IMR-90 (cell line): ENCODE results near the gene DHRS7B. TPM values are rescaled to one million over a fixed set of nuclear protein-coding genes. Genes with fewer than 3 reads are reported as not detected.

Experiments used
- ATAC-seq: fragments of 200-7000 bp; cut with Tn5 transposase; 2 replicates; pipeline ENCODE4 v1.9.1; 2020; ENCODE audit warnings: low read depth, mild to moderate bottlenecking, moderate library complexity
- BruUV-seq: library from RNA; stranded (reverse); fragments of 400-500 nt; replicated peaks from 2 replicates; lab custom pipeline; 2021; lab: Mats Ljungman, UMichigan
- CTCF ChIA-PET: fragments of 300-600 bp; formaldehyde crosslinking; extraction: SDS; loops from one replicate; lab custom pipeline; 2021; ENCODE audit warnings: antibody characterized with exemption; lab: Yijun Ruan, JAX
- POLR2A ChIA-PET: fragments of 300-600 bp; sonication (Branson Sonifier 250); formaldehyde crosslinking; loops from one replicate; lab custom pipeline; 2022; ENCODE audit warnings: antibody characterized with exemption; ENCODE audit not compliant: unreplicated experiment; lab: Charles Lee
- DNase-seq: peaks from one replicate; pipeline ENCODE4 v3.0.0; 2013
- H2AFZ ChIP-seq: replicated peaks from 2 replicates; pipeline ENCODE3; 2013; ENCODE audit warnings: low read length, mild to moderate bottlenecking; ENCODE audit not compliant: poor library complexity
- H2AK5ac ChIP-seq: 2 replicates; pipeline ENCODE4 v1.6.1; 2013; ENCODE audit warnings: low read depth, low read length, inconsistent platforms
- H2AK9ac ChIP-seq: replicated peaks from 2 replicates; pipeline ENCODE3; 2013; ENCODE audit warnings: mild to moderate bottlenecking, low read depth, low read length, moderate library complexity; ENCODE audit not compliant: poor library complexity
- H2BK120ac ChIP-seq: 2 replicates; pipeline ENCODE4 v1.6.1; 2013; ENCODE audit warnings: low read depth, low read length, inconsistent platforms
- H2BK15ac ChIP-seq: 3 replicates; pipeline ENCODE4 v1.6.1; 2013; ENCODE audit warnings: low read depth, low read length, inconsistent platforms
- H2BK20ac ChIP-seq: 2 replicates; pipeline ENCODE4 v1.6.1; 2013; ENCODE audit warnings: low read depth, mild to moderate bottlenecking, inconsistent platforms, low read length, moderate library complexity
- H2BK5ac ChIP-seq: 2 replicates; pipeline ENCODE4 v1.6.1; 2013; ENCODE audit warnings: mild to moderate bottlenecking, low read depth, low read length, inconsistent platforms; ENCODE audit not compliant: poor library complexity, severe bottlenecking
- H3K14ac ChIP-seq: replicated peaks from 2 replicates; pipeline ENCODE4 v1.6.1; 2013; ENCODE audit warnings: low read depth, low read length, inconsistent platforms
- H3K18ac ChIP-seq: 2 replicates; pipeline ENCODE4 v1.6.1; 2013; ENCODE audit warnings: low read depth, low read length, control low read depth
- H3K23ac ChIP-seq: 2 replicates; pipeline ENCODE4 v1.6.1; 2013; ENCODE audit warnings: low read depth, low read length, inconsistent platforms
- H3K27ac ChIP-seq: 2 replicates; pipeline ENCODE4 v1.5.1; 2013; ENCODE audit warnings: mild to moderate bottlenecking, control low read depth, low read length; ENCODE audit not compliant: insufficient read depth
- H3K27me3 ChIP-seq: 2 replicates; pipeline ENCODE4 v1.6.1; 2013; ENCODE audit warnings: low read length; ENCODE audit not compliant: control insufficient read depth, insufficient read depth
- H3K36me3 ChIP-seq: 2 replicates; pipeline ENCODE4 v1.6.1; 2013; ENCODE audit warnings: low read length, mixed read lengths; ENCODE audit not compliant: control insufficient read depth, insufficient read depth
- H3K4ac ChIP-seq: 2 replicates; pipeline ENCODE4 v1.6.1; 2013; ENCODE audit warnings: low read depth, low read length, inconsistent platforms
- H3K4me1 ChIP-seq: 2 replicates; pipeline ENCODE4 v1.6.1; 2013; ENCODE audit warnings: low read length, mixed read lengths; ENCODE audit not compliant: control insufficient read depth, insufficient read depth
- H3K4me2 ChIP-seq: 2 replicates; pipeline ENCODE4 v1.6.1; 2013; ENCODE audit warnings: low read depth, mild to moderate bottlenecking, control low read depth, low read length, moderate library complexity
- H3K4me3 ChIP-seq: 2 replicates; pipeline ENCODE4 v1.5.1; 2013; ENCODE audit warnings: low read depth, mild to moderate bottlenecking, control low read depth, low read length, moderate library complexity; ENCODE audit not compliant: insufficient read depth
- H3K56ac ChIP-seq: 2 replicates; pipeline ENCODE4 v1.6.1; 2013; ENCODE audit warnings: low read length, inconsistent platforms; ENCODE audit not compliant: insufficient read depth; ENCODE audit errors: extremely low read depth
- H3K79me1 ChIP-seq, 2 experiments: 2 replicates each; pipeline ENCODE4 v1.6.1; 2013; ENCODE audit warnings: low read length in 2 of 2, inconsistent platforms in 1 of 2, low read depth in 1 of 2
- H3K9ac ChIP-seq: 2 replicates; pipeline ENCODE4 v1.6.1; 2013; ENCODE audit warnings: low read depth, low read length, control low read depth
- H3K9me1 ChIP-seq: 2 replicates; pipeline ENCODE4 v1.6.1; 2013; ENCODE audit warnings: low read length, inconsistent platforms; ENCODE audit not compliant: insufficient read depth
- H3K9me3 ChIP-seq: 2 replicates; pipeline ENCODE4 v1.6.1; 2013; ENCODE audit warnings: low read length; ENCODE audit not compliant: control insufficient read depth, insufficient read depth
- H4K20me1 ChIP-seq: 2 replicates; pipeline ENCODE4 v1.6.1; 2013; ENCODE audit warnings: low read length, inconsistent platforms; ENCODE audit not compliant: insufficient read depth
- H4K5ac ChIP-seq: 2 replicates; pipeline ENCODE4 v1.6.1; 2013; ENCODE audit warnings: mild to moderate bottlenecking, low read depth, low read length, control low read depth
- H4K8ac ChIP-seq, 2 experiments: 2 replicates each; pipeline ENCODE4 v1.6.1; 2013; ENCODE audit warnings: low read depth in 2 of 2, low read length in 2 of 2, control low read depth in 1 of 2, inconsistent platforms in 1 of 2
- H4K91ac ChIP-seq: 2 replicates; pipeline ENCODE4 v1.6.1; 2013; ENCODE audit warnings: low read depth, low read length, inconsistent platforms; ENCODE audit not compliant: insufficient read depth
- CHD1 ChIP-seq: IDR thresholded peaks from 2 replicates; pipeline ENCODE4 v1.6.1; 2012; ENCODE audit warnings: low read depth, low read length, improper control_type of control experiment
- FOS ChIP-seq: fragments of 150-350 bp; IDR thresholded peaks from 2 replicates; pipeline ENCODE4 v1.6.1; 2016; ENCODE audit warnings: low read depth, low read length
- MAZ ChIP-seq: IDR thresholded peaks from 2 replicates; pipeline ENCODE4 v1.6.1; 2012; ENCODE audit warnings: low read depth, mild to moderate bottlenecking, low read length, improper control_type of control experiment, moderate library complexity, borderline replicate concordance
- MXI1 ChIP-seq: IDR thresholded peaks from 2 replicates; pipeline ENCODE4 v1.6.1; 2012; ENCODE audit warnings: low read depth, mild to moderate bottlenecking, low read length, moderate library complexity, borderline replicate concordance
- NFE2L2 ChIP-seq: fragments of 150-350 bp; IDR thresholded peaks from 2 replicates; pipeline ENCODE4 v1.6.1; 2016; ENCODE audit warnings: low read depth, mild to moderate bottlenecking, low read length
- POLR2A ChIP-seq: IDR thresholded peaks from 2 replicates; pipeline ENCODE4 v1.6.1; 2012; ENCODE audit warnings: mild to moderate bottlenecking, low read depth, low read length
- RCOR1 ChIP-seq: IDR thresholded peaks from 2 replicates; pipeline ENCODE4 v1.6.1; 2012; ENCODE audit warnings: mild to moderate bottlenecking, low read length, improper control_type of control experiment; ENCODE audit not compliant: insufficient replicate concordance
- SMC3 ChIP-seq: fragments of 150-350 bp; IDR thresholded peaks from 2 replicates; pipeline ENCODE4 v1.6.1; 2016; ENCODE audit warnings: low read depth, mild to moderate bottlenecking, antibody characterized with exemption, low read length, moderate library complexity
- WGBS, 2 experiments: methylation state at CpG; one replicate each; pipeline versions ENCODE4 v1.1.5 to v1.1.7; 2013; ENCODE audit warnings: missing lambda C conversion rate in 2 of 2; ENCODE audit not compliant: insufficient read length in 1 of 2; ENCODE audit errors: extremely low coverage in 2 of 2; 5-methylcytosine and 5-hydroxymethylcytosine counted together
- dilution Hi-C: fragments of 300-500 bp; cut with HindIII; formaldehyde crosslinking; loops from one replicate; pipeline ENCODE4 v1.14.3; 2018; ENCODE audit warnings: low sequenced_read_pairs; ENCODE audit not compliant: unreplicated experiment
- in situ Hi-C: fragments of 300-500 bp; cut with MboI; formaldehyde crosslinking; loops from 3 replicates; pipeline ENCODE4 v1.14.3; 2019; ENCODE audit warnings: low sequenced_read_pairs, inconsistent platforms, mixed read lengths
- intact Hi-C: fragments of 100-400 bp; cut with micrococcal nuclease; formaldehyde crosslinking; loops from 2 replicates; pipeline ENCODE4 v1.10.0; 2022
- polyA plus RNA-seq, 3 experiments: library from polyadenylated mRNA; depleted of rRNA; stranded (reverse); fragments of >200 nt; gene quantifications; 2 replicates each; pipeline ENCODE4 v1.2.3, GENCODE V29; 2012; ENCODE audit warnings: low replicate concordance in 1 of 3
- total RNA-seq: library from RNA; depleted of rRNA; stranded (reverse); fragments of >200 nt; gene quantifications from 2 replicates; pipeline ENCODE4 v1.2.3, GENCODE V29; 2012

The DHRS7B gene
- total and polyA plus RNA-seq, 2 of the 4 experiments (the other 2 are of a cell fraction): 24.4 to 34.4 TPM

DNA sequence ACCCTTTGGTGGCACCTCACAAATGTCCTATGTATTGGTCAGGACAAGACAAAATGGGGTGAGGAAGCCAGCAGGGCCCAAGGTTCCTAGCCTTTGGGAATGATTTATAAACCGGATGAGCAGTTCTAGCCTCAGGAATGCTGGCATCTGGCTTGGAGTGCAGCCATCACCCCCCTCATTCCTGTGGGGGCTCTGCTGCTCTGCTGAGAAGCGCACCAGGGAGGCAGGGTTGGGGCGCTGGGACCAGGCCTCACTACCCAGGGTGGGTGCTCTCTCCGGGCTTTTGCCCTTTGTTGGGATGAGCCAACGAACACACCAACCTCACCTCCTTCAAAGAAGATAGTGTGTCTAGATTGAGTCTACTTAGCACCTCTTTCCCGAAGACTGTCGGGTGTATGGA lies 47.9 kb downstream of the DHRS7B start:
- no peak overlapping the region for H3K4me2 ChIP-seq
- peak overlapping the region; percentile 35; the same call in 1 of the 2 replicates for H4K91ac ChIP-seq
- H3K4me1 ChIP-seq: peaks cover 2% of the 10 kb centered on the region
- no peaks in the 10 kb centered on the region for H3K9me3 ChIP-seq
- no peak overlapping the region for H3K27ac ChIP-seq
- H3K4ac ChIP-seq: peak overlapping the region; percentile 19; the same call in 1 of the 2 replicates
- BruUV-seq: no TSS peak
- H3K79me1 ChIP-seq: peaks cover 0 to 4% of the 10 kb centered on the region in 2 experiments; a peak in 2 of 4 replicates
- H4K20me1 ChIP-seq: no peaks in the 10 kb centered on the region
- H4K5ac ChIP-seq: no peak overlapping the region
- H3K9me1 ChIP-seq: peaks cover 20% of the 10 kb centered on the region; the same call in 1 of the 2 replicates
- no peak overlapping the region for H2BK120ac ChIP-seq
- 0 out of 2 replicates have a peak overlapping the region, but pooled peaks have one; percentile 22 for H3K14ac ChIP-seq
- peaks cover 3% of the 10 kb centered on the region; the same call in 1 of the 2 replicates for H3K36me3 ChIP-seq
- H3K4me3 ChIP-seq: no peak overlapping the region
- CTCF ChIA-PET: no interaction called here
- peak overlapping the region; percentile 55 for H2AK9ac ChIP-seq
- in situ Hi-C loops: no loop called here
- no peaks in the 10 kb centered on the region for H3K27me3 ChIP-seq
- 80% methylated on average over 1 of the region's 7 CpGs; no CpG with 5 or more reads in 1 of the 2 experiments for WGBS, 2 experiments
- POLR2A ChIA-PET: no interaction called here
- no peak overlapping the region for H2BK20ac ChIP-seq
- H3K56ac ChIP-seq: no peak overlapping the region
- DNase-seq (peak; percentile 44), ATAC-seq (peak; percentile 83)
- no peak overlapping the region for H3K23ac ChIP-seq
- H2AFZ ChIP-seq: peak overlapping the region; percentile 51
- no peak overlapping the region for H2BK15ac ChIP-seq
- no peak overlapping the region for H2BK5ac ChIP-seq
- dilution Hi-C loops: no loop called here
- H3K18ac ChIP-seq: no peak overlapping the region
- H3K9ac ChIP-seq: no peak overlapping the region
- H2AK5ac ChIP-seq: no peak overlapping the region
- intact Hi-C loops: no loop called here
- no peak for TF ChIP-seq NFE2L2
- TF ChIP-seq MAZ: peak; percentile 29; the same call in 1 of the 2 replicates
- TF ChIP-seq SMC3: no peak
- TF ChIP-seq MXI1: no peak
- TF ChIP-seq FOS: no peak
- no peak for TF ChIP-seq POLR2A
- no peak for TF ChIP-seq CHD1
- no peak for TF ChIP-seq RCOR1
- H4K8ac ChIP-seq: no peak overlapping the region
